Measurements from ENCODE around the gene DAD1. TPM values are rescaled to one million over a fixed set of nuclear protein-coding genes. Genes with fewer than 3 reads are reported as not detected.

DAD1 gene
- total and polyA plus RNA-seq, 2 of the 8 experiments (the other 6 are each of a cell fraction or from before 2014, with no cell fraction given), result 131 to 440 TPM

DNA sequence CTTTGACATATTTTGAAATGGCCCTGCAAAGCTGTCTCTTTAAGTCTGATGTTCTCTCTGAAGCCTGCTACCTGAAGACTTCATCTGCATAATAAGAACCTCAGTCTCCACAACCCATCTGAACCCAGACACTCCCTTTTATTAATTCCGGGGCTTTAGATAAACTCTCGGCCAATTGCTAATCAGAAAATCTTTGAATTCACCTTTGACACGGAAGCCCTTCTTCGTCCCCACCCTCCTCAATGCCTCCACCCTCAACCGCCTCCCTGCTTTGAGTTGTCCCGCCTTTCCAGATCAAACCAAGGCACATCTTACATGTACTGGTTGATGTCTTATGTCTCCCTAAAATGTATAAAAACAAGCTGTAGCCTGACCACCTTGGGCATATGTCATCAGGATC lies 37.6 kb upstream of the DAD1 start:
- no peak for TF ChIP-seq SUZ12 (IDR thresholded peaks at IDR 0.05; ENCODE audit: low read length)
- no peak for TF ChIP-seq KDM4A (IDR thresholded peaks at IDR 0.05; ENCODE audit: low read depth, low read length, severe bottlenecking)
- TF ChIP-seq EZH2 (IDR thresholded peaks at IDR 0.05; ENCODE audit: low read depth, low read length, severe bottlenecking), result no peak
- H3K4me1 ChIP-seq (replicated peaks in 1 of 4; ENCODE audit: control insufficient read depth in 3 of 4, insufficient read depth in 4 of 4, low read length in 3 of 4), result peaks cover 0 to 9% (median 4%) of the 10 kb centered on the region in 4 experiments; a peak in 3 of 7 replicates
- no peak overlapping the region for H4K91ac ChIP-seq (replicated peaks; ENCODE audit: insufficient read length, low read length)
- H2BK15ac ChIP-seq (ENCODE audit: low read length), result no peak overlapping the region
- H3K23me2 ChIP-seq (ENCODE audit: low read depth, low read length), result peaks cover 2% of the 10 kb centered on the region; the same call in 1 of the 2 replicates
- no peak overlapping the region for H3K27ac ChIP-seq (ENCODE audit: low read depth, low read length)
- no peaks in the 10 kb centered on the region for H3K79me2 ChIP-seq (ENCODE audit: control insufficient read depth in 1 of 2, insufficient read depth in 2 of 2, low read length in 2 of 2)
- peaks cover 9 to 11% of the 10 kb centered on the region in 2 experiments for H3K9me3 ChIP-seq (ENCODE audit: insufficient read depth in 2 of 2, low read depth in 1 of 2, low read length in 1 of 2)
- H3K4ac ChIP-seq (replicated peaks; ENCODE audit: insufficient read length, low read depth, low read length), result no peak overlapping the region
- H3K4me2 ChIP-seq (ENCODE audit: insufficient read depth in 1 of 2, low read depth in 2 of 2, low read length in 2 of 2), result no peak overlapping the region; a peak in 1 of 4 replicates
- H4K20me1 ChIP-seq (replicated peaks in 1 of 2; ENCODE audit: control insufficient read depth in 1 of 2, insufficient read depth in 2 of 2, low read length in 2 of 2), result no peaks in the 10 kb centered on the region
- no peak overlapping the region for H3K14ac ChIP-seq (ENCODE audit: insufficient read length)
- 78% methylated on average over 6 of the region's 6 CpGs; no CpG with 5 or more reads in 1 of the 2 experiments for WGBS, 2 experiments (ENCODE audit: extremely low coverage in 1 of 2, insufficient coverage in 1 of 2, insufficient read length in 1 of 2, insufficient replicate concordance in 2 of 2, low coverage in 1 of 2, low lambda C conversion rate in 2 of 2, missing lambda C conversion rate in 1 of 2)
- no peaks in the 10 kb centered on the region for H3K36me3 ChIP-seq (ENCODE audit: control insufficient read depth in 2 of 4, insufficient read depth in 4 of 4, low read length in 3 of 4)
- no peak overlapping the region for H4K8ac ChIP-seq (ENCODE audit: extremely low read depth, insufficient read depth, low read length)
- H2BK12ac ChIP-seq (ENCODE audit: low read depth, low read length), result no peak overlapping the region
- 0 out of 2 replicates have a peak overlapping the region, but pooled peaks have one; percentile 1 for H2AFZ ChIP-seq (ENCODE audit: low read length)
- H2BK20ac ChIP-seq (ENCODE audit: low read length), result no peak overlapping the region
- ChIA-PET CTCF (ENCODE audit: partially characterized antibody) (interaction anchor here (0.7 to 1.1 kb wide), 2 partner anchors 21 to 26 kb away, joined by 3 to 4 read pairs; no protein-coding TSS in a partner anchor), POLR2A (ENCODE audit: partially characterized antibody) (no interaction called here)
- FAIRE-seq (peak; percentile 39), DNase-seq (ENCODE audit: low read depth in 1 of 2, low spot score in 2 of 2) (no peak)
- no peak overlapping the region for H4K5ac ChIP-seq (ENCODE audit: insufficient read length, low read depth, low read length)
- no peaks in the 10 kb centered on the region for H3K27me3 ChIP-seq (replicated peaks in 1 of 4; ENCODE audit: control insufficient read depth in 3 of 4, extremely low read depth in 1 of 4, insufficient read depth in 3 of 4, low read length in 3 of 4)
- no peak overlapping the region for H3K9ac ChIP-seq (replicated peaks in 1 of 4; ENCODE audit: extremely low read depth in 1 of 4, low read depth in 3 of 4, low read length in 3 of 4)
- H3K79me1 ChIP-seq (ENCODE audit: low read depth, low read length), result no peaks in the 10 kb centered on the region
- H2BK5ac ChIP-seq (ENCODE audit: low read depth, low read length), result no peak overlapping the region
- no peak overlapping the region for H3K56ac ChIP-seq (replicated peaks; ENCODE audit: insufficient read length, low read depth, low read length)
- no peak overlapping the region for H2AK5ac ChIP-seq (ENCODE audit: low read depth, low read length)
- no peak overlapping the region for H3K4me3 ChIP-seq (ENCODE audit: extremely low read depth in 1 of 4, insufficient read depth in 2 of 4, low read depth in 3 of 4, low read length in 4 of 4)
- H3K23ac ChIP-seq (ENCODE audit: insufficient read length), result no peak overlapping the region
- no peak overlapping the region for H3K18ac ChIP-seq (ENCODE audit: extremely low read depth, low read length)
- H2BK120ac ChIP-seq (replicated peaks; ENCODE audit: low read depth, low read length), result no peak overlapping the region
